ENCODE data around the gene MKX.

Gene MKX

DNA sequence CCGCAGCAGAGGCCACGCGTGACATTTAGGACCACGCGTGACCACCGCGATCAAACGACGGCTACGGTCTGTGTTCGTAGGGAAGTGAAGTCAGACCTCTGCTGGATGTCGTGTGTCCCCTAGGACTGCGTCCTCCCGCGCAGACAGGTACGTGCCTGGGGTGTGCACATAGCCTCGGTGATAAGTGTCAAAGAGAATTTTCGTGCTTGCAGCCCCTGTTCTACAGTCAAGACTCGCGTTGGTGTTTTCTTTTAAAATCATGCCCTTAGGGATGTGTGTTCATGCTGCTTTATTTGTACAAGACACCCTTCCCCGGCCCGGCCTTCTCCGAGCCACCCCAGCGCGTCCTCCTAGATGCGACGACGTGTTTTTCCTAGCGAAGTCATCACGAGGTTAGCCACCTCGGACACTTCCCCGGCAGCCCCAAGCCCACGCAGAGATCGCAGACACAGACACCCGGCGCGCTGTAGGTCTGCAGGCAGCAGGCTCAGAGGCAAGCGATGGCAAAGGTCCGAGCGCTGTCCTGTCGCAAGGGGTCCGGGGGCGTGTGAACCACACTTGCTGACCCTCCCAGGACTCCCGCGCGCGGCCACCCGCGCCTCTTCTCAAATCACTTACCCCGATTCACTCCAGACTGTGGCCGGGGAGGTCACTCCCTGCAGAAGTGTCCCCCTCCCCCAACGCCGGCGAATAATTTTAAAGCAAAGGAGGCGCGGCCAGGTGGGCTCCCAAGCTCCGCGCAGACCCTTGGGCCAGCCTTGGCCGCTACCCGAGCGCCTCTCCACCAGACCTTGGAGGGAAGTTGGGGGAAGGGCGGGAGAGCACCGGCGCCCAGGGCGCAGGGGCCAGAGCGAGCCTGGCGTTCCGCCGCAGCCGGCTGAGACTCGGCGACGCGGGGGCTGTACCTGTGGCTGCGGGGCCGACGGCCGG is 552 bp downstream of the MKX start:
- Histone ChIP-seq H3K79me2 (ENCODE audit: low read length) (no peaks in the 10 kb centered on the region), H3K27me3 (replicated peaks; ENCODE audit: insufficient read depth, low read length) (peaks cover 13% of the 10 kb centered on the region), H3K36me3 (replicated peaks; ENCODE audit: insufficient read depth, low read length) (no peaks in the 10 kb centered on the region), H3K9me2 (replicated peaks; ENCODE audit: insufficient read depth, low read length) (no peaks in the 10 kb centered on the region), H4K20me1 (ENCODE audit: insufficient read depth, low read length) (no peaks in the 10 kb centered on the region), H3K4me3 (ENCODE audit: low read length) (peak overlapping the region; percentile 84), H3K4me2 (ENCODE audit: low read depth, low read length) (peak overlapping the region; percentile 98), H3K4me1 (ENCODE audit: low read length) (peaks cover 12% of the 10 kb centered on the region; the same call in 1 of the 2 replicates), H3K9ac (ENCODE audit: low read length) (no peak overlapping the region), H3F3A (ENCODE audit: insufficient read depth, low read length) (peaks cover 13% of the 10 kb centered on the region), H2AFZ (ENCODE audit: low read length) (peak overlapping the region; percentile 97), H3K27ac (ENCODE audit: low read length) (no peak overlapping the region), H3K9me3 (replicated peaks; ENCODE audit: insufficient read depth, low read length) (no peaks in the 10 kb centered on the region)
- no peak for DNase-seq
- no peak for TF ChIP-seq EZH2phosphoT487 (IDR thresholded peaks at IDR 0.05; ENCODE audit: low read length)
- no peak for TF ChIP-seq EZH2 (optimal IDR thresholded peaks at IDR 0.05; ENCODE audit: low read depth, low read length)
- TF ChIP-seq CTCF (IDR thresholded peaks at IDR 0.05; ENCODE audit: low read length) = no peak

DNA sequence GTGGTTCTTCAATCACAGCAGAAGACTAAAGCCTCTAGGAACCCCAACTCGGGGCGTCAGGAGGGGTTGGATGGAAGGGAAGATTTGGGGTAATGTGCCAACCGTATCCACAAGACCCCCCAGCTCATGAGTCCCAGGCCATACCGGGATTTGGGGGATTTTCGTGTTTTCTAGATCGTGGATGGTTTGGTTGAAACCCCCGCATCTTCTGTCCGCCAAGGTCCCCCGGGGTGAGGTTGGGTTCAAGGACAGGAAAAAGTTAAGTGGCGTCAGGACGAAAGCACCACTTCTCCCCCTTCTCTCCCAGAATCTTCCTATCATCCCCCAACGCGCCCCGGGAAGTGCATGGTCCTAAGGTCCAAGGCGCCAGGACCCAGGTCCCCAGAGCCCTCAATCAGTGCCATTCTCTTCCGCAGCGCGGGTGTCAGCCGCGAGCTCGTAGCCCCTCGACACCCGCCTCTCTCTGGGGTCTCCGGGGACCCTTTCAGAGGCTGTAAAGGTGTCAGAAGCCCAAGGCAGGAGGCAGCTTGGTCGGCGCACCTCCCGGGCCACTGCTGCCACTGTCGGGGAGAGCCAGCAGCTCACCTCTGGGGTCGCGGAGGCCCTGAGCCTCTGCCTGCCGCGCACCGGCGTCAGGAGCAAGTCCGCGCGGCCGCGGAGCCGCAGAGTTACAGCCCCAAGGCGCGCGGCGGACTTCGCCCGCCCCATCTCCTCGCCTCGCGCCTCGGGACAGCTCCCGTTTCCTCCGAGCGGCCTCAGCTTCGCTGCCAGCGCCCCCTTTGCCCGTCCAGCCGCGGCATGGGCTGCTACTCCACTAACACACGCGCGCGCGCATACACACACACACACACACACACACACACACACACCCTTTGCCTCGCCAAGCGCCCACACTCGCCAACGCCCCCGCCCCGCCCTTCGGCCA is 1.5 kb downstream of the MKX start:
- TF ChIP-seq CTCF (IDR thresholded peaks at IDR 0.05; ENCODE audit: low read length) = no peak
- TF ChIP-seq EZH2phosphoT487 (IDR thresholded peaks at IDR 0.05; ENCODE audit: low read length) = no peak
- TF ChIP-seq EZH2 (optimal IDR thresholded peaks at IDR 0.05; ENCODE audit: low read depth, low read length) = no peak
- no peaks in the 10 kb centered on the region for H3K9me2 ChIP-seq (replicated peaks; ENCODE audit: insufficient read depth, low read length)
- peak; percentile 47 for DNase-seq
- H3K79me2 ChIP-seq (ENCODE audit: low read length) = no peaks in the 10 kb centered on the region
- peak overlapping the region; percentile 84 for H3K4me3 ChIP-seq (ENCODE audit: low read length)
- H3K9ac ChIP-seq (ENCODE audit: low read length) = peak overlapping the region; percentile 85; the same call in 1 of the 2 replicates
- peak overlapping the region; percentile 98 for H3K4me2 ChIP-seq (ENCODE audit: low read depth, low read length)
- peaks cover 13% of the 10 kb centered on the region for H3K27me3 ChIP-seq (replicated peaks; ENCODE audit: insufficient read depth, low read length)
- H3K4me1 ChIP-seq (ENCODE audit: low read length) = peaks cover 12% of the 10 kb centered on the region; the same call in 1 of the 2 replicates
- no peaks in the 10 kb centered on the region for H3K9me3 ChIP-seq (replicated peaks; ENCODE audit: insufficient read depth, low read length)
- H2AFZ ChIP-seq (ENCODE audit: low read length) = peak overlapping the region; percentile 97
- no peaks in the 10 kb centered on the region for H3K36me3 ChIP-seq (replicated peaks; ENCODE audit: insufficient read depth, low read length)
- H3F3A ChIP-seq (ENCODE audit: insufficient read depth, low read length) = peaks cover 13% of the 10 kb centered on the region
- no peaks in the 10 kb centered on the region for H4K20me1 ChIP-seq (ENCODE audit: insufficient read depth, low read length)
- H3K27ac ChIP-seq (ENCODE audit: low read length) = no peak overlapping the region

DNA sequence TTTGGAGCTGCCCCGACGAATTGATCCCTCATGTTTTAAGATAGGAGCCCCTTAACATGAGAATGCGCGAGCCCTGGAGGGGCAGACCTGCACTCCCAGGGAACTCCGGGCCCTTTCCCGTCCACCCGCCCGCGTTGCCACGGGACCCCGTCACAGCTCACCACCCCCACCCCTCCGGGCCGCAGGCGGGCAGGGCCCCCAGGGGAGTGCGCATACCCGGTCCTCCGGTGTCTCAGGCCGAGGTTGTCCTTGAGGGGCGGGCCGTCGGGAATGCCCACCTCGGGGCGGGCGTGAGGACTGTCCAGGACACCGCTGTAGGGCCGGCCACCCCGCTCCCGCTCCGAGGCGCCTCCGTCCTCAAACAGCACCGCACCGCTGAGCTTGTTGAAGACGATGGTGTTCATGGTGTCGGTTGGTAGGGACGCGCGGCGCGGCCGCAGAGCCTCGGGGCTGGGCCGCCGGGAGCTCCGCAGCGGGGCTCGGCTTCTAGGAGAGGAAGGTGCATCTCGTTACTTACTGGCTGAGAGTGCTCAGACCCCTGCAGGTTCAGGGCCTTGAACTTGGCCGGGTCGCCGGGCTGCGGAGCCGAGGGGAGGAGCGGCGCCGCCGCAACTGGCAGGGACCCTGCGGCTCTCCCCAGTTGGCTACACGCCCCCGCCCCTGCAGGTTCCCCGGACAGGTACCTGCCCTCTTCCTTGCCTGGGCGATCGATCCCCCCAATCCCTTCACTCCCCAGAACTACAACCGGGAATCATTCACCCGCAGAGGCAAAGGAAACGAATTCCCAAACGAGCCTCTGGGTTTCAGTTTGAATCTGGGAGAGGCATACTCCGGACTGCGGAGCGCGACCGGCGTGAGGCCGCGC is 2.4 kb downstream of the MKX start:
- Histone ChIP-seq H4K20me1 (ENCODE audit: insufficient read depth, low read length) (no peaks in the 10 kb centered on the region), H3K9me3 (replicated peaks; ENCODE audit: insufficient read depth, low read length) (no peaks in the 10 kb centered on the region), H3F3A (ENCODE audit: insufficient read depth, low read length) (peaks cover 13% of the 10 kb centered on the region), H3K4me2 (ENCODE audit: low read depth, low read length) (peak overlapping the region; percentile 98), H3K27me3 (replicated peaks; ENCODE audit: insufficient read depth, low read length) (peaks cover 13% of the 10 kb centered on the region), H3K36me3 (replicated peaks; ENCODE audit: insufficient read depth, low read length) (no peaks in the 10 kb centered on the region), H3K4me3 (ENCODE audit: low read length) (peak overlapping the region; percentile 84), H3K27ac (ENCODE audit: low read length) (peak overlapping the region; percentile 89; the same call in 1 of the 2 replicates), H3K79me2 (ENCODE audit: low read length) (no peaks in the 10 kb centered on the region), H3K9ac (ENCODE audit: low read length) (peak overlapping the region; percentile 85), H2AFZ (ENCODE audit: low read length) (peak overlapping the region; percentile 97), H3K9me2 (replicated peaks; ENCODE audit: insufficient read depth, low read length) (no peaks in the 10 kb centered on the region), H3K4me1 (ENCODE audit: low read length) (peaks cover 12% of the 10 kb centered on the region; the same call in 1 of the 2 replicates)
- DNase-seq = peak; percentile 20
- no peak for TF ChIP-seq CTCF (IDR thresholded peaks at IDR 0.05; ENCODE audit: low read length)
- TF ChIP-seq EZH2 (optimal IDR thresholded peaks at IDR 0.05; ENCODE audit: low read depth, low read length) = no peak
- no peak for TF ChIP-seq EZH2phosphoT487 (IDR thresholded peaks at IDR 0.05; ENCODE audit: low read length)
